Chondrocyte (in vitro differentiated cells): ENCODE data around the gene HOXB7. TPM values are rescaled to one million over a fixed set of nuclear protein-coding genes. Genes with fewer than 3 reads are reported as not detected.

Experiments
- DNase-seq: peaks from one replicate; pipeline ENCODE4 v3.0.0; 2021; ENCODE audit warnings: mixed read lengths, low spot score
- H3K27ac Mint-ChIP-seq: one replicate; pipeline ENCODE4 v1.8.0; 2021; ENCODE audit warnings: mild to moderate bottlenecking, moderate library complexity, mixed read lengths; ENCODE audit not compliant: unreplicated experiment
- H3K27me3 Mint-ChIP-seq: 2 replicates; pipeline ENCODE4 v1.8.0; 2021; ENCODE audit warnings: low read depth, mixed read lengths
- H3K36me3 Mint-ChIP-seq: 2 replicates; pipeline ENCODE4 v1.8.0; 2021; ENCODE audit warnings: low read depth, mixed read lengths
- H3K4me1 Mint-ChIP-seq: 2 replicates; pipeline ENCODE4 v1.8.0; 2021; ENCODE audit warnings: low read depth, mild to moderate bottlenecking, mixed read lengths
- H3K4me3 Mint-ChIP-seq: one replicate; pipeline ENCODE4 v1.8.0; 2021; ENCODE audit warnings: mild to moderate bottlenecking, moderate library complexity, mixed read lengths; ENCODE audit not compliant: unreplicated experiment
- H3K9me3 Mint-ChIP-seq: 2 replicates; pipeline ENCODE4 v1.8.0; 2021; ENCODE audit warnings: low read depth, mixed read lengths
- total RNA-seq: library from RNA; stranded (reverse); gene quantifications from 3 replicates; pipeline ENCODE4 v1.2.1, GENCODE V29; 2021
- TF ChIP-seq, protein P1 (sequence below): fragments of 200-600 bp; sonication (generic); IDR thresholded peaks from 2 replicates; pipeline ENCODE4 v1.5.0; 2021; ENCODE audit warnings: antibody characterized with exemption, mild to moderate bottlenecking, moderate library complexity

The HOXB7 gene
- total RNA-seq, 1 donor from 2014 or later = not detected

- no peak overlapping the region for H3K27ac Mint-ChIP-seq
These were observed 6.1 kb upstream of the HOXB7 start for GRCh38 chr17:48616717-48617470.

GRCh38 chr17:48615963-48616716 lies 5.3 kb upstream of the HOXB7 start:
- Mint-ChIP-seq H3K27ac (no peak overlapping the region), H3K27me3 (peaks cover 85% of the 10 kb centered on the region), H3K36me3 (peaks cover under 1% of the 10 kb centered on the region), H3K4me1 (peaks cover 16% of the 10 kb centered on the region), H3K4me3 (no peak overlapping the region), H3K9me3 (no peaks in the 10 kb centered on the region)
- DNase-seq = no peak
- TF ChIP-seq, protein P1, sequence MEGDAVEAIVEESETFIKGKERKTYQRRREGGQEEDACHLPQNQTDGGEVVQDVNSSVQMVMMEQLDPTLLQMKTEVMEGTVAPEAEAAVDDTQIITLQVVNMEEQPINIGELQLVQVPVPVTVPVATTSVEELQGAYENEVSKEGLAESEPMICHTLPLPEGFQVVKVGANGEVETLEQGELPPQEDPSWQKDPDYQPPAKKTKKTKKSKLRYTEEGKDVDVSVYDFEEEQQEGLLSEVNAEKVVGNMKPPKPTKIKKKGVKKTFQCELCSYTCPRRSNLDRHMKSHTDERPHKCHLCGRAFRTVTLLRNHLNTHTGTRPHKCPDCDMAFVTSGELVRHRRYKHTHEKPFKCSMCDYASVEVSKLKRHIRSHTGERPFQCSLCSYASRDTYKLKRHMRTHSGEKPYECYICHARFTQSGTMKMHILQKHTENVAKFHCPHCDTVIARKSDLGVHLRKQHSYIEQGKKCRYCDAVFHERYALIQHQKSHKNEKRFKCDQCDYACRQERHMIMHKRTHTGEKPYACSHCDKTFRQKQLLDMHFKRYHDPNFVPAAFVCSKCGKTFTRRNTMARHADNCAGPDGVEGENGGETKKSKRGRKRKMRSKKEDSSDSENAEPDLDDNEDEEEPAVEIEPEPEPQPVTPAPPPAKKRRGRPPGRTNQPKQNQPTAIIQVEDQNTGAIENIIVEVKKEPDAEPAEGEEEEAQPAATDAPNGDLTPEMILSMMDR = no peak

More at GRCh38 chr17:48616717-48617470, 6.1 kb upstream of the HOXB7 start:
- H3K36me3 Mint-ChIP-seq = peaks cover 4% of the 10 kb centered on the region
- H3K4me3 Mint-ChIP-seq = no peak overlapping the region
- TF ChIP-seq, protein P1 = no peak
- H3K4me1 Mint-ChIP-seq = peaks cover 16% of the 10 kb centered on the region
- H3K27me3 Mint-ChIP-seq = peaks cover 85% of the 10 kb centered on the region
- DNase-seq = no peak
- no peaks in the 10 kb centered on the region for H3K9me3 Mint-ChIP-seq

GRCh38 chr17:48615047-48615962 lies 4.5 kb upstream of the HOXB7 start, which contains the start of gene HOXB8:
Gene HOXB8 (minus strand): TSS chr17:48615292. CDS start chr17:48614704, 588 bp downstream.
- no peak for DNase-seq
- Mint-ChIP-seq H3K27ac (no peak within 1 kb of the TSS), H3K27me3 (peaks cover 82% of the 10 kb centered on the region)

GRCh38 chr17:48613862-48614694 lies 3.3 kb upstream of the HOXB7 start:
- DNase-seq = no peak
- Mint-ChIP-seq H3K36me3 (peaks cover 1% of the 10 kb centered on the region), H3K4me1 (peaks cover 16% of the 10 kb centered on the region), H3K27ac (no peak overlapping the region), H3K9me3 (no peaks in the 10 kb centered on the region), H3K4me3 (no peak overlapping the region), H3K27me3 (peaks cover 82% of the 10 kb centered on the region)
- TF ChIP-seq, protein P1 = no peak

More at GRCh38 chr17:48615047-48615962, 4.5 kb upstream of the HOXB7 start, which contains the start of gene HOXB8:
- Mint-ChIP-seq H3K4me3 (no peak within 1 kb of the TSS), H3K4me1 (peaks cover 16% of the 10 kb centered on the region), H3K9me3 (no peaks in the 10 kb centered on the region), H3K36me3 (peaks cover 1% of the 10 kb centered on the region)
- TF ChIP-seq, protein P1 = no peak
